CD4-positive, alpha-beta T cell (primary cell): ENCODE data around the gene RBM28. TPM values are rescaled to one million over a fixed set of nuclear protein-coding genes. Genes with fewer than 3 reads are reported as not detected.

Experiments used
- ATAC-seq: fragments of 200-7000 bp; cut with Tn5 transposase; one replicate; pipeline ENCODE4 v1.10.0; 2022; ENCODE audit warnings: mild to moderate bottlenecking; ENCODE audit not compliant: poor library complexity
- CTCF ChIA-PET: fragments of 350-600 bp; sonication (Branson Sonifier 250); formaldehyde crosslinking; loops from one replicate; lab custom pipeline; 2021; ENCODE audit warnings: antibody characterized with exemption, inconsistent platforms; lab: Charles Lee
- POLR2A ChIA-PET: fragments of 350-600 bp; sonication (Branson Sonifier 250); formaldehyde crosslinking; loops from one replicate; lab custom pipeline; 2021; ENCODE audit warnings: antibody characterized with exemption, inconsistent platforms; lab: Charles Lee
- DNase-seq, 14 experiments: peaks; one replicate each; pipeline ENCODE4 v3.0.0-alpha.2; 2013 to 2020; ENCODE audit warnings: mixed read lengths in 2 of 14
- H3K27ac ChIP-seq, 2 donors: one replicate each; pipeline versions ENCODE4 v1.5.1 to v1.7.0; 2013; ENCODE audit warnings: low read length in 2 of 2, low read depth in 1 of 2, mild to moderate bottlenecking in 1 of 2
- H3K27me3 ChIP-seq, 2 experiments: 1 replicate in 1 of 2; 2 replicates in 1 of 2; pipeline versions ENCODE4 v1.6.1 to v1.7.0; 2013; ENCODE audit warnings: low read length in 2 of 2, control low read depth in 1 of 2, mild to moderate bottlenecking in 1 of 2, moderate library complexity in 1 of 2; ENCODE audit not compliant: insufficient read depth in 2 of 2, control insufficient read depth in 1 of 2
- H3K36me3 ChIP-seq: one replicate; pipeline ENCODE4 v1.6.1; 2013; ENCODE audit warnings: low read length, control low read depth; ENCODE audit not compliant: insufficient read depth
- H3K4me1 ChIP-seq: one replicate; pipeline ENCODE4 v1.6.1; 2013; ENCODE audit warnings: low read length, control low read depth; ENCODE audit not compliant: insufficient read depth
- H3K4me3 ChIP-seq: one replicate; pipeline ENCODE4 v1.5.1; 2013; ENCODE audit warnings: mild to moderate bottlenecking, low read length, moderate library complexity
- H3K9me3 ChIP-seq, 2 experiments: 1 replicate in 1 of 2; 2 replicates in 1 of 2; pipeline versions ENCODE4 v1.6.1 to v1.7.0; 2013; ENCODE audit warnings: low read length in 2 of 2, mild to moderate bottlenecking in 2 of 2, control low read depth in 1 of 2, moderate library complexity in 1 of 2; ENCODE audit not compliant: control insufficient read depth in 1 of 2, insufficient read depth in 1 of 2
- H3K27ac Mint-ChIP-seq: one replicate; pipeline ENCODE4 v1.8.0; 2020; ENCODE audit warnings: mixed read lengths
- H3K27me3 Mint-ChIP-seq: one replicate; pipeline ENCODE4 v1.8.0; 2021; ENCODE audit warnings: mixed read lengths
- H3K36me3 Mint-ChIP-seq: one replicate; pipeline ENCODE4 v1.8.0; 2021; ENCODE audit warnings: low read depth, mixed read lengths
- H3K4me1 Mint-ChIP-seq: one replicate; pipeline ENCODE4 v1.8.0; 2021; ENCODE audit warnings: low read depth, mixed read lengths
- H3K4me3 Mint-ChIP-seq: one replicate; pipeline ENCODE4 v1.8.0; 2020; ENCODE audit warnings: mild to moderate bottlenecking, mixed read lengths
- H3K9me3 Mint-ChIP-seq: one replicate; pipeline ENCODE4 v1.8.0; 2020; ENCODE audit warnings: mixed read lengths
- intact Hi-C, 2 experiments: fragments of 100-400 bp; cut with DNase I in 1 of 2; cut with micrococcal nuclease in 1 of 2; formaldehyde crosslinking; loops; one replicate each; pipeline versions ENCODE4 v1.15.1 to v1.9.0; 2023 to 2025; cut with DNase I, micrococcal nuclease
- total RNA-seq, 174 experiments: library from RNA in 2 of 174; stranded (reverse) in 2 of 174; gene quantifications; one replicate each; pipeline ENCODE4 v1.2.3 and lab custom pipeline; 2021 to 2026
- TF ChIP-seq, protein P1 (sequence below): fragments of 200-600 bp; IDR thresholded peaks from one replicate; pipeline ENCODE4 v1.8.0; 2022; ENCODE audit warnings: antibody characterized with exemption, mild to moderate bottlenecking

Gene RBM28
- total RNA-seq, 2 experiments from 2014 or later, result 10.1 to 10.5 TPM

DNA sequence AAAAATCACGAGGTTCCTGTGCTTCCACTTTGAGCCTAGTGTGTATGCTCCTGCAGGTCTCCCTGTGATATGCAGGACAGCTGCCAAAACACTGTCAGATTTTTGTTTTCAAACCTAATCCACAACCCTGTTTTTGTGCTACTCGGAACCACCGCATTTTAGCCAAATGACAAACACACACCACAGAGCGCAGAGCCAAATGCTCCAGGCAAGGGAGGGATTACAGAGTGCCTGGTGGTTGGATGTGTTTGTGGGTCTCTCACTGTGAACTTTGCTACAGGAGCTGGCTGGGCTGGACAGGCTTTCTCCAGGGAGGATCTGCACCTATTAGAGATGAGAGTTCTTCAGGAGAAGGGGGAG, 5.7 kb upstream of the RBM28 start:
- CTCF ChIA-PET, result interaction anchor here (1.4 kb wide), 1 partner anchor 38 kb away, joined by 3 read pairs; no protein-coding TSS in a partner anchor
- Histone ChIP-seq H3K27ac (no peak overlapping the region), H3K27me3 (peaks cover 17 to 29% of the 10 kb centered on the region in 2 experiments), H3K4me1 (peaks cover 11% of the 10 kb centered on the region), H3K9me3 (peaks cover 0 to 11% of the 10 kb centered on the region in 2 experiments), H3K36me3 (no peaks in the 10 kb centered on the region), H3K4me3 (no peak overlapping the region)
- POLR2A ChIA-PET, result interaction anchor here (0.7 kb wide), 1 partner anchor 34 kb away, joined by 3 read pairs; no protein-coding TSS in a partner anchor
- DNase-seq (no peak), ATAC-seq (no peak)
- Mint-ChIP-seq H3K27me3 (peaks cover 38% of the 10 kb centered on the region), H3K36me3 (no peaks in the 10 kb centered on the region), H3K4me1 (peaks cover 6% of the 10 kb centered on the region), H3K9me3 (no peaks in the 10 kb centered on the region), H3K4me3 (no peak overlapping the region), H3K27ac (no peak overlapping the region)
- TF ChIP-seq, protein P1, sequence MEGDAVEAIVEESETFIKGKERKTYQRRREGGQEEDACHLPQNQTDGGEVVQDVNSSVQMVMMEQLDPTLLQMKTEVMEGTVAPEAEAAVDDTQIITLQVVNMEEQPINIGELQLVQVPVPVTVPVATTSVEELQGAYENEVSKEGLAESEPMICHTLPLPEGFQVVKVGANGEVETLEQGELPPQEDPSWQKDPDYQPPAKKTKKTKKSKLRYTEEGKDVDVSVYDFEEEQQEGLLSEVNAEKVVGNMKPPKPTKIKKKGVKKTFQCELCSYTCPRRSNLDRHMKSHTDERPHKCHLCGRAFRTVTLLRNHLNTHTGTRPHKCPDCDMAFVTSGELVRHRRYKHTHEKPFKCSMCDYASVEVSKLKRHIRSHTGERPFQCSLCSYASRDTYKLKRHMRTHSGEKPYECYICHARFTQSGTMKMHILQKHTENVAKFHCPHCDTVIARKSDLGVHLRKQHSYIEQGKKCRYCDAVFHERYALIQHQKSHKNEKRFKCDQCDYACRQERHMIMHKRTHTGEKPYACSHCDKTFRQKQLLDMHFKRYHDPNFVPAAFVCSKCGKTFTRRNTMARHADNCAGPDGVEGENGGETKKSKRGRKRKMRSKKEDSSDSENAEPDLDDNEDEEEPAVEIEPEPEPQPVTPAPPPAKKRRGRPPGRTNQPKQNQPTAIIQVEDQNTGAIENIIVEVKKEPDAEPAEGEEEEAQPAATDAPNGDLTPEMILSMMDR, result no peak
- intact Hi-C loops, result loop anchor here (10.0 kb wide), 4 partner anchors 75 to 705 kb away; partner anchors contain the start of genes HILPDA (in 1 of the 2) and TNPO3 (in 1 of the 2)

DNA sequence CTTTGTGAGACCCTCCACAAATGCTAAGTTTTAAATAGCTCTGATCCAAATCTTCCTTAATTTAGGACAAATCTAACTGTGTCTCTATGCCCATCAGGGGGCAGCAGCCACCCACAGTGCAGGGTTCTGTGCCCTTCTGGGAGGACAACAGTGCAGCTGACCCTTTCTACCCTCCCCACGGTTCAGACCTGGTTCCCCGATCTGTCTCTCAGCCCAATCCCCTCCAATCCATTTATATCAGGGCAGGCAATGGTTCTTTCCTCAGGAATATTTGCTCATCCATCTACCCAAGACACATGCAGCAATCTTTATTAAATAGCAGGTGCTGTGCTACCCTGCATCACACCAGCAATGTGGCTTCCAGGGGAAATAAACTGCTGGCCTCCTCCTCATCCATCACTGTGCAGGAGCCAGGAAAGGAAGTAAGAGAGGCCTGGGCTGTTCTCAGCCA, 4.0 kb upstream of the RBM28 start:
- peaks cover 7 to 17% of the 10 kb centered on the region in 2 experiments for H3K27me3 ChIP-seq
- DNase-seq (peak; percentile 17 to 67 (median 42)), ATAC-seq (no peak)
- H3K36me3 Mint-ChIP-seq, result peaks cover 11% of the 10 kb centered on the region
- H3K4me3 Mint-ChIP-seq, result peak overlapping the region; percentile 60
- peaks cover 20% of the 10 kb centered on the region for H3K4me1 ChIP-seq
- intact Hi-C loops, result loop anchor here (1.0 to 10.0 kb wide), 6 partner anchors 40 to 707 kb away; partner anchors contain the start of genes HILPDA (in 1 of the 2) and TNPO3 (in 1 of the 2)
- H3K9me3 ChIP-seq, result peaks cover 0 to 11% of the 10 kb centered on the region in 2 experiments
- H3K9me3 Mint-ChIP-seq, result no peaks in the 10 kb centered on the region
- peaks cover 16% of the 10 kb centered on the region for H3K4me1 Mint-ChIP-seq
- H3K36me3 ChIP-seq, result no peaks in the 10 kb centered on the region
- ChIA-PET CTCF (interaction anchor here (0.6 to 2.3 kb wide), 14 partner anchors 10 to 129 kb away, joined by 3 to 35 read pairs (median 4); partner anchors contain the start of genes HILPDA and METTL2B), POLR2A (interaction anchor here (0.9 to 2.3 kb wide), 2 partner anchors 40 to 955 kb away, joined by 3 to 14 read pairs; partner anchors contain the start of gene ZNF800)
- no peak overlapping the region for H3K27ac ChIP-seq
- TF ChIP-seq, protein P1, result peak; percentile 49
- peaks cover 24% of the 10 kb centered on the region for H3K27me3 Mint-ChIP-seq
- H3K4me3 ChIP-seq, result no peak overlapping the region
- H3K27ac Mint-ChIP-seq, result no peak overlapping the region

DNA sequence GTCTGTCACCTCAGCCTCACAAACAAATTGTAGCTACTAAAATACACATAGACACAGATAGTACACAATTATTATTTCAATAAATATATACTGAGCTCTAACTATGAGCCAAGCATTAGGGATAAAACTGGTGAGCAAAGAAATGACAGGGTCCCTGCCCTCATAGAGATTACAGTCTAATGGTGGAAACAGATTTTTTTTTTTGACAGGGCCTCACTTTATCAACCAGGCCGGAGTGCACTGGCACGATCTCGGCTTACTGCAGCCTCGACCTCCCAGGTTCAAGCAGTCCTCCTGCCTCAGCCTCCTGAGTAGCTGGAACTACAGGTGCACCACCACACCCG, 695 bp upstream of the RBM28 start:
- no peak for DNase-seq
- peaks cover 47% of the 10 kb centered on the region for H3K4me1 Mint-ChIP-seq
- POLR2A ChIA-PET, result interaction anchor here (0.5 to 2.3 kb wide), 8 partner anchors 47 to 1707 kb away, joined by 3 to 8 read pairs (median 4); partner anchors contain the start of gene ZC3HC1

More for the DNA sequence above, 695 bp upstream of the RBM28 start:
- ATAC-seq, result no peak
- no peak overlapping the region for H3K27ac ChIP-seq
- H3K36me3 Mint-ChIP-seq, result peaks cover 30% of the 10 kb centered on the region
- intact Hi-C loops, result loop anchor here (5.0 to 10.0 kb wide), 9 partner anchors 63 to 1708 kb away; partner anchors contain the start of genes ZC3HC1 (in 2 of the 2), AHCYL2 (in 1 of the 2), ARF5 (in 1 of the 2) and GCC1 (in 1 of the 2)
- peaks cover 20% of the 10 kb centered on the region for H3K4me1 ChIP-seq
- peaks cover 16% of the 10 kb centered on the region for H3K27me3 Mint-ChIP-seq
- CTCF ChIA-PET, result interaction anchor here (0.7 to 2.0 kb wide), 6 partner anchors 37 to 711 kb away, joined by 3 to 6 read pairs (median 3); partner anchors contain the start of gene TNPO3
- peak overlapping the region; percentile 79 for H3K4me3 Mint-ChIP-seq
- TF ChIP-seq, protein P1, result no peak
- peaks cover 1% of the 10 kb centered on the region for H3K36me3 ChIP-seq
- H3K27ac Mint-ChIP-seq, result peak overlapping the region; percentile 91
- no peaks in the 10 kb centered on the region for H3K9me3 ChIP-seq
- H3K27me3 ChIP-seq, result no peaks in the 10 kb centered on the region
- H3K4me3 ChIP-seq, result no peak overlapping the region
- no peaks in the 10 kb centered on the region for H3K9me3 Mint-ChIP-seq
